HCT116 (cell line): ENCODE data around the gene MED27. TPM values are rescaled to one million over a fixed set of nuclear protein-coding genes. Genes with fewer than 3 reads are reported as not detected.

Experiments used
- ATAC-seq: fragments of 200-7000 bp; cut with Tn5 transposase; 2 replicates; pipeline ENCODE4 v1.9.1; 2020; ENCODE audit warnings: mild to moderate bottlenecking, moderate library complexity
- BruUV-seq: library from RNA; stranded (reverse); fragments of 400-500 nt; replicated peaks from 2 replicates; lab custom pipeline; 2021; lab: Mats Ljungman, UMichigan
- CTCF ChIA-PET: fragments of 300-600 bp; sonication (Branson Sonifier 250); formaldehyde crosslinking; loops from one replicate; lab custom pipeline; 2021; ENCODE audit warnings: antibody characterized with exemption; lab: Charles Lee
- POLR2A ChIA-PET: fragments of 300-600, 350-600 bp; sonication (Branson Sonifier 250); formaldehyde crosslinking; loops from one replicate; lab custom pipeline; 2021; ENCODE audit warnings: antibody characterized with exemption; lab: Charles Lee
- RAD21 ChIA-PET, 2 experiments: fragments of 300-600 bp; sonication (Branson Sonifier 250); formaldehyde crosslinking; loops; one replicate each; lab custom pipeline; 2023; ENCODE audit warnings: low total read pairs in 2 of 2; ENCODE audit not compliant: uncharacterized antibody in 2 of 2, unreplicated experiment in 2 of 2, low non-redundant PET in 1 of 2; lab: Charles Lee
- DNase-seq: peaks from one replicate; pipeline ENCODE4 v3.0.0-alpha.2; 2010; ENCODE audit warnings: low read depth, low spot score
- H2AFZ ChIP-seq: fragments of 200-600 bp; shearing (Covaris generic), sonication (generic); 2 replicates; pipeline ENCODE4 v1.6.1; 2017; ENCODE audit warnings: low read depth, mixed run types, mixed read lengths, antibody characterized with exemption, low read length; ENCODE audit not compliant: poor library complexity, severe bottlenecking
- H3K27ac ChIP-seq: 2 replicates; pipeline ENCODE4 v1.5.1; 2012; ENCODE audit warnings: low read depth, low read length
- H3K27me3 ChIP-seq: fragments of 200-600 bp; sonication (generic); 2 replicates; pipeline ENCODE4 v1.6.1; 2016; ENCODE audit warnings: mixed run types, low read length, mixed read lengths; ENCODE audit not compliant: insufficient read depth
- H3K36me3 ChIP-seq, 2 experiments: fragments of 200-500 bp in 1 of 2; fragments of 200-600 bp in 1 of 2; sonication (Bioruptor generic) in 1 of 2; sonication (generic) in 1 of 2; 2 replicates each; pipeline versions ENCODE4 v1.5.1 to v1.6.1; 2014 to 2016; ENCODE audit warnings: low read length in 2 of 2, inconsistent platforms in 1 of 2, mixed read lengths in 1 of 2, mixed run types in 1 of 2; ENCODE audit not compliant: insufficient read depth in 2 of 2, control insufficient read depth in 1 of 2
- H3K4me1 ChIP-seq, 2 experiments: fragments of 200-600 bp in 1 of 2; sonication (generic) in 1 of 2; 2 replicates each; pipeline versions ENCODE4 v1.5.1 to v1.6.1; 2012 to 2017; ENCODE audit warnings: low read length in 2 of 2, inconsistent platforms in 1 of 2, mild to moderate bottlenecking in 1 of 2, mixed read lengths in 1 of 2, mixed run types in 1 of 2, moderate library complexity in 1 of 2; ENCODE audit not compliant: insufficient read depth in 2 of 2, control insufficient read depth in 1 of 2
- H3K4me2 ChIP-seq: fragments of 200-600 bp; sonication (generic); 2 replicates; pipeline ENCODE4 v1.6.1; 2017; ENCODE audit warnings: mixed run types, low read length, mixed read lengths
- H3K4me3 ChIP-seq, 2 experiments: fragments of 200-600 bp in 1 of 2; sonication (generic) in 1 of 2; replicated peaks in 1 of 2; 2 replicates each; pipeline ENCODE4 v1.5.1; 2011 to 2016; ENCODE audit warnings: low read length in 2 of 2, control low read depth in 1 of 2, low read depth in 1 of 2, mild to moderate bottlenecking in 1 of 2, mixed read lengths in 1 of 2, mixed run types in 1 of 2
- H3K79me2 ChIP-seq: fragments of 200-600 bp; sonication (generic); 2 replicates; pipeline ENCODE4 v1.6.1; 2017; ENCODE audit warnings: mild to moderate bottlenecking, mixed run types, low read length, moderate library complexity, mixed read lengths; ENCODE audit not compliant: insufficient read depth
- H3K9ac ChIP-seq: fragments of 200-600 bp; sonication (generic); 2 replicates; pipeline ENCODE4 v1.6.1; 2016; ENCODE audit warnings: low read length, mixed read lengths
- H3K9me2 ChIP-seq: fragments of 200-600 bp; sonication (generic), shearing (Covaris generic); 2 replicates; pipeline ENCODE4 v1.6.1; 2017; ENCODE audit warnings: mixed run types, mild to moderate bottlenecking, moderate library complexity; ENCODE audit not compliant: insufficient read depth
- H3K9me3 ChIP-seq, 2 experiments: fragments of 200-500 bp in 1 of 2; fragments of 200-600 bp in 1 of 2; sonication (Bioruptor generic) in 1 of 2; sonication (generic) in 1 of 2; 2 replicates each; pipeline ENCODE4 v1.6.1; 2014 to 2017; ENCODE audit warnings: low read length in 2 of 2, mixed read lengths in 2 of 2, inconsistent platforms in 1 of 2, low read depth in 1 of 2, mild to moderate bottlenecking in 1 of 2, mixed run types in 1 of 2, moderate library complexity in 1 of 2; ENCODE audit not compliant: control insufficient read depth in 1 of 2, insufficient read depth in 1 of 2
- H4K20me1 ChIP-seq: fragments of 200-600 bp; sonication (generic), shearing (Covaris generic); 2 replicates; pipeline ENCODE4 v1.6.1; 2017; ENCODE audit warnings: mixed run types, mild to moderate bottlenecking, moderate library complexity; ENCODE audit not compliant: insufficient read depth
- CTCF ChIP-seq, 3 experiments: fragments of 200-600 bp in 1 of 3; sonication (generic) in 1 of 3; IDR thresholded peaks in 2 of 3; conservative IDR thresholded peaks in 1 of 3; 2 replicates each; pipeline ENCODE4 v1.5.1; 2012 to 2017; ENCODE audit warnings: low read depth in 2 of 3, low read length in 2 of 3, antibody characterized with exemption in 1 of 3, borderline replicate concordance in 1 of 3, control low read depth in 1 of 3, mild to moderate bottlenecking in 1 of 3, mixed read lengths in 1 of 3, mixed run types in 1 of 3, moderate library complexity in 1 of 3; ENCODE audit not compliant: insufficient read depth in 1 of 3
- EZH2phosphoT487 ChIP-seq: fragments of 200-600 bp; IDR thresholded peaks from 2 replicates; pipeline ENCODE4 v1.6.1; 2018; ENCODE audit warnings: antibody characterized with exemption, borderline replicate concordance
- RAD21 ChIP-seq: IDR thresholded peaks from 2 replicates; pipeline ENCODE4 v1.6.1; 2012; ENCODE audit warnings: low read depth, mild to moderate bottlenecking
- SP1 ChIP-seq: IDR thresholded peaks from 2 replicates; pipeline ENCODE4 v1.6.1; 2012; ENCODE audit warnings: low read depth
- SRF ChIP-seq: IDR thresholded peaks from 2 replicates; pipeline ENCODE4 v1.6.1; 2012; ENCODE audit warnings: low read depth
- intact Hi-C: fragments of 100-400 bp; cut with micrococcal nuclease; formaldehyde crosslinking; loops from 2 replicates; pipeline ENCODE4 v1.10.0; 2022
- total RNA-seq: library from RNA; stranded (reverse); gene quantifications from one replicate; pipeline ENCODE4 v1.2.1, GENCODE V29; 2021; ENCODE audit not compliant: unreplicated experiment
- TF ChIP-seq, protein P1 (sequence below): IDR thresholded peaks from 2 replicates; pipeline ENCODE4 v1.6.1; 2012; ENCODE audit warnings: low read depth

The MED27 gene
- total RNA-seq, 1 experiment from 2014 or later = 26.9 TPM

DNA sequence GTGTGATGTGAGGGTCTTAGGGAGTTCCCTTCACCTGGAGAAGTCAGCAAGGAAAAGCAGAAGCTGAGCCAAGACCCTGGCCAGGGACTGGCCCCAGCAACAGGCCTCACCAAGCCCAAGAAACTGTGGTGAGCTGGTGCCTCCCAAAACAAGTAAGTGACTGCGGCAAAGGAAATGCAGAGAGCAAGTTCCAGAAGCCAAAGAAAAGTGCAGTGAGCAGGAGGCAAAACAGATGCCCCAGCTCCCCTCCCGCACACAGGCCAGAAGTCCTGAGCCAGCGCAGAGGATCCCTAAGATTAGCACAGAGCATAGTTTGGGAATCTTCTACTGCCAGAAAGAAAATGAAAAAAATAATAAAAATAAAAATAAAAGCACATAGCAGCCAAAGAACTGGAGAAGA lies 13.2 kb downstream of the MED27 start:
- Histone ChIP-seq H3K4me1 (no peaks in the 10 kb centered on the region), H3K9me3 (no peaks in the 10 kb centered on the region), H3K79me2 (peaks cover 47% of the 10 kb centered on the region; the same call in 1 of the 2 replicates), H3K4me3 (no peak overlapping the region), H3K27ac (no peak overlapping the region), H2AFZ (no peak overlapping the region), H3K9ac (no peak overlapping the region), H3K36me3 (no peaks in the 10 kb centered on the region), H3K9me2 (no peaks in the 10 kb centered on the region), H3K4me2 (no peak overlapping the region), H3K27me3 (no peaks in the 10 kb centered on the region), H4K20me1 (no peaks in the 10 kb centered on the region)
- DNase-seq = no peak
- no TSS peak for BruUV-seq
- ChIA-PET CTCF (no interaction called here), POLR2A (no interaction called here), RAD21 (no interaction called here)
- TF ChIP-seq SP1 (no peak), RAD21 (no peak), SRF (no peak), CTCF (IDR thresholded peaks at IDR 0.05 in 2 of 3, conservative IDR thresholded peaks at IDR 0.05 in 1 of 3; ENCODE audit: borderline replicate concordance in 1 of 3, insufficient read depth in 1 of 3, low read depth in 2 of 3, low read length in 2 of 3) (no peak), EZH2phosphoT487 (no peak)
- TF ChIP-seq, protein P1, sequence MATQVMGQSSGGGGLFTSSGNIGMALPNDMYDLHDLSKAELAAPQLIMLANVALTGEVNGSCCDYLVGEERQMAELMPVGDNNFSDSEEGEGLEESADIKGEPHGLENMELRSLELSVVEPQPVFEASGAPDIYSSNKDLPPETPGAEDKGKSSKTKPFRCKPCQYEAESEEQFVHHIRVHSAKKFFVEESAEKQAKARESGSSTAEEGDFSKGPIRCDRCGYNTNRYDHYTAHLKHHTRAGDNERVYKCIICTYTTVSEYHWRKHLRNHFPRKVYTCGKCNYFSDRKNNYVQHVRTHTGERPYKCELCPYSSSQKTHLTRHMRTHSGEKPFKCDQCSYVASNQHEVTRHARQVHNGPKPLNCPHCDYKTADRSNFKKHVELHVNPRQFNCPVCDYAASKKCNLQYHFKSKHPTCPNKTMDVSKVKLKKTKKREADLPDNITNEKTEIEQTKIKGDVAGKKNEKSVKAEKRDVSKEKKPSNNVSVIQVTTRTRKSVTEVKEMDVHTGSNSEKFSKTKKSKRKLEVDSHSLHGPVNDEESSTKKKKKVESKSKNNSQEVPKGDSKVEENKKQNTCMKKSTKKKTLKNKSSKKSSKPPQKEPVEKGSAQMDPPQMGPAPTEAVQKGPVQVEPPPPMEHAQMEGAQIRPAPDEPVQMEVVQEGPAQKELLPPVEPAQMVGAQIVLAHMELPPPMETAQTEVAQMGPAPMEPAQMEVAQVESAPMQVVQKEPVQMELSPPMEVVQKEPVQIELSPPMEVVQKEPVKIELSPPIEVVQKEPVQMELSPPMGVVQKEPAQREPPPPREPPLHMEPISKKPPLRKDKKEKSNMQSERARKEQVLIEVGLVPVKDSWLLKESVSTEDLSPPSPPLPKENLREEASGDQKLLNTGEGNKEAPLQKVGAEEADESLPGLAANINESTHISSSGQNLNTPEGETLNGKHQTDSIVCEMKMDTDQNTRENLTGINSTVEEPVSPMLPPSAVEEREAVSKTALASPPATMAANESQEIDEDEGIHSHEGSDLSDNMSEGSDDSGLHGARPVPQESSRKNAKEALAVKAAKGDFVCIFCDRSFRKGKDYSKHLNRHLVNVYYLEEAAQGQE = no peak
- ATAC-seq = no peak
- intact Hi-C loops = no loop called here
